ENCODE data around the gene XIST.
"Not testable (repeated sequence)": the region's sequence is repeated elsewhere in the genome, so short reads cannot be mapped to it uniquely, and the experiment has no call there.

Gene XIST

GRCh38 chrX:73852467-73852866 is at the start of gene XIST:
Gene XIST (minus strand): TSS chrX:73852714.
- DNase-seq: no peak

- not testable (repeated sequence) for DNase-seq
Observed at GRCh38 chrX:73898315-73898714, 45.8 kb upstream of the XIST start.

GRCh38 chrX:73892515-73893090 is 40.1 kb upstream of the XIST start:
- not testable (repeated sequence) for DNase-seq

- DNase-seq: not testable (repeated sequence)
Observed at GRCh38 chrX:73882260-73882659, 29.7 kb upstream of the XIST start.

- DNase-seq: no peak
Observed at GRCh38 chrX:73877687-73878086, 25.2 kb upstream of the XIST start.

GRCh38 chrX:73876911-73877310 is 24.4 kb upstream of the XIST start:
- no peak for DNase-seq

- no peak for DNase-seq
Observed at GRCh38 chrX:73868916-73869315, 16.4 kb upstream of the XIST start.

- DNase-seq: no peak
Observed at GRCh38 chrX:73867144-73867543, 14.6 kb upstream of the XIST start.

GRCh38 chrX:73863852-73864251 is 11.3 kb upstream of the XIST start:
- DNase-seq: no peak

- DNase-seq: no peak
Observed at GRCh38 chrX:73863268-73863667, 10.8 kb upstream of the XIST start.

GRCh38 chrX:73859622-73860021 is 7.1 kb upstream of the XIST start:
- DNase-seq: no peak

GRCh38 chrX:73855546-73855945 is 3.0 kb upstream of the XIST start:
- no peak for DNase-seq

- DNase-seq: no peak
Observed at GRCh38 chrX:73852022-73852421, 492 bp downstream of the XIST start.

GRCh38 chrX:73851014-73852009 is 1.2 kb downstream of the XIST start:
- DNase-seq: no peak

GRCh38 chrX:73850124-73851013 is 2.1 kb downstream of the XIST start:
- DNase-seq: no peak

GRCh38 chrX:73849073-73849472 is 3.4 kb downstream of the XIST start:
- DNase-seq: no peak

- DNase-seq: no peak
Observed at GRCh38 chrX:73847991-73848390, 4.5 kb downstream of the XIST start.

GRCh38 chrX:73847100-73847499 is 5.4 kb downstream of the XIST start:
- no peak for DNase-seq

GRCh38 chrX:73842541-73843234 is 9.8 kb downstream of the XIST start:
- DNase-seq: no peak

- no peak for DNase-seq
Observed at GRCh38 chrX:73841337-73841736, 11.2 kb downstream of the XIST start.

- DNase-seq: no peak
Observed at GRCh38 chrX:73840120-73840924, 12.2 kb downstream of the XIST start.

GRCh38 chrX:73839152-73839551 is 13.4 kb downstream of the XIST start:
- DNase-seq: no peak
